Brain microvascular endothelial cell (primary cell): ENCODE data around the gene CPNE1.

ENCODE experiments used
- DNase-seq: peaks from one replicate; pipeline ENCODE4 v3.0.0-alpha.2; 2020
- H3K27ac ChIP-seq: fragments of 250-450 bp; sonication (Bioruptor Pico); 2 replicates; pipeline ENCODE4 v1.5.1; 2020; ENCODE audit warnings: mild to moderate bottlenecking, moderate library complexity
- H3K27me3 ChIP-seq: fragments of 250-450 bp; sonication (Bioruptor Pico); replicated peaks from 2 replicates; pipeline ENCODE4 v1.5.1; 2020; ENCODE audit warnings: mild to moderate bottlenecking
- H3K36me3 ChIP-seq: fragments of 250-450 bp; sonication (Bioruptor Pico); replicated peaks from 2 replicates; pipeline ENCODE4 v1.5.1; 2020; ENCODE audit warnings: mild to moderate bottlenecking
- H3K4me3 ChIP-seq: 2 replicates; pipeline ENCODE4 v1.5.1; 2011; ENCODE audit warnings: low read depth, mild to moderate bottlenecking, control low read depth, low read length, moderate library complexity
- in situ Hi-C: cut with HindIII; loops from 2 replicates; pipeline ENCODE4 v1.10.0; 2017; ENCODE audit warnings: low sequenced_read_pairs, low pct_ligation_motif_present
- TF ChIP-seq, protein P1 (sequence below): IDR thresholded peaks from 2 replicates; pipeline ENCODE4 v1.5.1; 2011; ENCODE audit warnings: low read depth, mild to moderate bottlenecking, moderate library complexity, low read length, control low read depth, inconsistent platforms; ENCODE audit errors: missing control alignments

CPNE1 gene

DNA sequence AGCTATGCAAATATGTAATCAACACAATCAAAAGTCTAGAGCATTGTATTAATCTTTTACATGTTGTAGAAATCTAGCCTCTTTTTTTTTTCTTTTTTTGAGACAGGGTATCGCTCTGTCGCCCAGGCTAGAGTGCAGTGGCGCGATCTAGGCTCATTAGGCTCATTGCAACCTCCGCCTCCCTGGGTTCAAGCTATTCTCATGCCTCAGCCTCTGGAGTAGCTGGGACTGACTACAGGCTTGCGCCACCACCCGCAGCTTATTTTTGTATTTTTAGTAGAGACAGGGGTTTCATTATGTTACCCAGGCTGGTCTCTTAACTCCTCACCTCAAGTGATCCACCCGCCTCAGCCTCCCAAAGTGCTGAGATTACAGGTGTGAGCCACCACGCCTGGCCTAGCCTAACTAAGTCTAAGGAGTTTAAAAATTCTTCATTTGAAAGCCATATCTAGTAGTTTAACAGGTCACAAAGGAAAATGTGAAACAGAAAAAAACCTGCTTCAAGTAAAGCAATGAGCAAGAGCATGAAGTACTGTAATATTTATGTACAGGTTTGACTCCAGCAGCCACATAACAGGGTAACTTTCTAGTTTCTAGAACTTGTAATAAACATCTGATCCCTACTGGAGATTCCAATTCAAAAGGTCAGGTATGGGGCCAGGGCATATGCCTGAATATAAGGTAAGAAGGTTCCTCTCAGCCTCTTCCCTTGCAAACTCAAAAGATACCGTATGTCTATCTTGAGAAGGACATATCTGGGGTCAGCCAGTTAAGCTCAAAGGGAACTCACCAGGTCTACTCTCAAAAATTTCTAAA is 4.4 kb downstream of the CPNE1 start:
- Histone ChIP-seq H3K27ac (no peak overlapping the region), H3K4me3 (no peak overlapping the region), H3K36me3 (peaks cover under 1% of the 10 kb centered on the region), H3K27me3 (no peaks in the 10 kb centered on the region)
- in situ Hi-C loops, result no loop called here
- DNase-seq, result no peak
- TF ChIP-seq, protein P1, sequence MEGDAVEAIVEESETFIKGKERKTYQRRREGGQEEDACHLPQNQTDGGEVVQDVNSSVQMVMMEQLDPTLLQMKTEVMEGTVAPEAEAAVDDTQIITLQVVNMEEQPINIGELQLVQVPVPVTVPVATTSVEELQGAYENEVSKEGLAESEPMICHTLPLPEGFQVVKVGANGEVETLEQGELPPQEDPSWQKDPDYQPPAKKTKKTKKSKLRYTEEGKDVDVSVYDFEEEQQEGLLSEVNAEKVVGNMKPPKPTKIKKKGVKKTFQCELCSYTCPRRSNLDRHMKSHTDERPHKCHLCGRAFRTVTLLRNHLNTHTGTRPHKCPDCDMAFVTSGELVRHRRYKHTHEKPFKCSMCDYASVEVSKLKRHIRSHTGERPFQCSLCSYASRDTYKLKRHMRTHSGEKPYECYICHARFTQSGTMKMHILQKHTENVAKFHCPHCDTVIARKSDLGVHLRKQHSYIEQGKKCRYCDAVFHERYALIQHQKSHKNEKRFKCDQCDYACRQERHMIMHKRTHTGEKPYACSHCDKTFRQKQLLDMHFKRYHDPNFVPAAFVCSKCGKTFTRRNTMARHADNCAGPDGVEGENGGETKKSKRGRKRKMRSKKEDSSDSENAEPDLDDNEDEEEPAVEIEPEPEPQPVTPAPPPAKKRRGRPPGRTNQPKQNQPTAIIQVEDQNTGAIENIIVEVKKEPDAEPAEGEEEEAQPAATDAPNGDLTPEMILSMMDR, result no peak

DNA sequence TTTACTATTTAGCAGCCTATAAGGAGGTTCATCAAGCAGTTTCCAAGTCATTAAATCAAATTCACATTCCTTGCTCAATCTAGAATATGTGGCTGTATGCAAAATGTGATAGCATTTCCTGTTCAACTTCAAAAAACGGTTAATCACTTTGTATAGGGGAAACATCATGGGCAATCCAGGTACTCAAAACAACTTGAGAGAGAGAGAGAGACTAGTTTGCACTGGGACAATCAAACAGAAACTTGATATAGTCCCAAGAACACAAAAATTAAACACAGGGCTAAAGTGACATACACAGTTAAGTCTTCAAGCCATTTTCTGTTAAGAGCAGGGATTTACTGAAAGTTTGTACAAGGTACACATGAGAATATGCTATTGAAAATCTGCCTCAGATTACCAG is 7.4 kb downstream of the CPNE1 start:
- in situ Hi-C loops, result no loop called here
- Histone ChIP-seq H3K4me3 (no peak overlapping the region), H3K27ac (no peak overlapping the region), H3K27me3 (no peaks in the 10 kb centered on the region), H3K36me3 (peaks cover 29% of the 10 kb centered on the region)
- TF ChIP-seq, protein P1, result no peak
- DNase-seq, result no peak

DNA sequence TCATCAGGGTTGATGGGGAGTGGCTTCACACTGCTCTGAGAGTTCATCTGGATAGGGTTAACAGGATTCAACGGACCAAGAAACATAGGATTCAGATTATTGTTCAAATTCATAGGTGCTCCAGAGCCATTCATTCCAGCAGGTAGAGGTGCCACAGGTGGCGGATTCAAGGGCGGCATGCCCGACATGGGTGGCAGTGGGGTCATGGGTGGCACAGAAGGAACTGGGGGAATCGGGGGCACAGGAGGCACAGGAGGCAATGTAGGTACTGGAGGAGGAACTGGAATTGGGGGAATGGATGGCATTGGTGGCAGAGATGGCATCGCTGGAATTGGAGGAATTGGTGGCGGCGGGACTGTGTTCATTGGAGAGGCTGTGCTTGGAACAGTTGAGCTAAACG is 10.3 kb downstream of the CPNE1 start:
- no peak for DNase-seq
- Histone ChIP-seq H3K27ac (no peak overlapping the region), H3K27me3 (no peaks in the 10 kb centered on the region), H3K36me3 (peaks cover 34% of the 10 kb centered on the region), H3K4me3 (no peak overlapping the region)
- in situ Hi-C loops, result no loop called here
- TF ChIP-seq, protein P1, result no peak

DNA sequence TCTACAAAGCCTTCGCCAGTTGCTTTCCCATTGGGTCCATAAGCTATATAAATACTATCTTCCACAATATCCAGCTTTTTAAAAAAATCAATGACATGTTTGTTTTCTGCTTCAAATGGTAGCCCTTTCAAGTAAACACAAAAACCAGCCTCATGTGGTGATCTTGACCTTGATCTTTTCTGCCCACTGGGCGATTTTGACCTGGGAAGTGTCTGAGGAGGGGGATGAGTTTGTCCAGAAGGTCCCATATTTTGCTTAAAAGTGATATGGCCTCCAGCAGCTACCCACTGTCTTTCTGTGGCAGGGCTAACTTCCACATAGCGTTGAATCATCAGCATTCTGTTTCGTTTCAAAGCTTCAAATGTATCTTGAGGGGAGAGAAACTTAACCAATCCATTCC is 10.8 kb downstream of the CPNE1 start:
- no peak for DNase-seq
- no peak overlapping the region for H3K27ac ChIP-seq
- peaks cover 34% of the 10 kb centered on the region for H3K36me3 ChIP-seq
- no peak overlapping the region for H3K4me3 ChIP-seq
- in situ Hi-C loops, result no loop called here
- H3K27me3 ChIP-seq, result no peaks in the 10 kb centered on the region
- TF ChIP-seq, protein P1, result no peak

DNA sequence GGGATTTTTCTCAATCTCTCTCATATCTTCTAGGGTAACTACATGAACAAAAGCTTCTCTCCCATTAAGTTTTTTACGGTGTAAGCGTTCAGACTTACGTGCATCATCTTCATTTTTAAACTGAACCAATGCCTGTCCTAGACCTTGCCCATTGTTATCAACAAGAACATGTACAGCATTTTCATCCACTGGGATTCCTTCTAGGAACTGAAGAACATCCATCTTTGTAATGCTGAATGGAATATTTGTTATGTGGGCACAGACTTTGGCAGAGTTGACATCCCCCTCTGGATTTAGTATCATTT is 11.3 kb downstream of the CPNE1 start:
- Histone ChIP-seq H3K27ac (no peak overlapping the region), H3K36me3 (peaks cover 34% of the 10 kb centered on the region), H3K4me3 (no peak overlapping the region), H3K27me3 (no peaks in the 10 kb centered on the region)
- DNase-seq, result no peak
- TF ChIP-seq, protein P1, result no peak
- in situ Hi-C loops, result no loop called here
